SU-DHL-6 (cell line): ENCODE results near the gene RNPC3.

Experiments
- H2AFZ ChIP-seq: fragments of 200-600 bp; sonication (generic); 2 replicates; pipeline ENCODE4 v1.6.1; 2014; ENCODE audit warnings: low read depth, mild to moderate bottlenecking, moderate library complexity, mixed read lengths, antibody characterized with exemption, low read length; ENCODE audit not compliant: severe bottlenecking
- H3F3A ChIP-seq: fragments of 200-600 bp; shearing (Covaris generic); 2 replicates; pipeline ENCODE4 v1.6.0; 2016; ENCODE audit warnings: antibody characterized with exemption, mild to moderate bottlenecking; ENCODE audit not compliant: insufficient read depth
- H3K27ac ChIP-seq: fragments of 200-600 bp; sonication (generic); 2 replicates; pipeline ENCODE4 v1.5.1; 2016; ENCODE audit warnings: low read depth, mild to moderate bottlenecking, low read length, moderate library complexity, mixed read lengths
- H3K27me3 ChIP-seq: fragments of 200-600 bp; sonication (generic), shearing (Covaris generic); 2 replicates; pipeline ENCODE4 v1.6.0; 2014; ENCODE audit warnings: mild to moderate bottlenecking, low read length
- H3K36me3 ChIP-seq: fragments of 200-600 bp; sonication (generic); 2 replicates; pipeline ENCODE4 v1.6.1; 2014; ENCODE audit warnings: mild to moderate bottlenecking, low read length, mixed read lengths
- H3K4me2 ChIP-seq: fragments of 300-600, 200-600 bp; shearing (Covaris generic), sonication (generic); 2 replicates; pipeline ENCODE4 v1.6.0; 2014; ENCODE audit warnings: low read length, low read depth, mild to moderate bottlenecking; ENCODE audit not compliant: poor library complexity, severe bottlenecking
- H3K4me3 ChIP-seq: fragments of 200-600 bp; sonication (generic); 2 replicates; pipeline ENCODE4 v1.5.1; 2014; ENCODE audit warnings: antibody characterized with exemption, low read length, mild to moderate bottlenecking, mixed read lengths; ENCODE audit not compliant: insufficient read depth, poor library complexity, severe bottlenecking
- H3K79me2 ChIP-seq: fragments of 200-600 bp; sonication (generic); 2 replicates; pipeline ENCODE4 v1.6.1; 2014; ENCODE audit warnings: mild to moderate bottlenecking, low read length, moderate library complexity; ENCODE audit not compliant: insufficient read depth
- H3K9ac ChIP-seq: fragments of 200-600 bp; sonication (generic); 2 replicates; pipeline ENCODE4 v1.7.0; 2014; ENCODE audit warnings: mild to moderate bottlenecking, low read length
- H3K9me2 ChIP-seq: fragments of 200-600 bp; sonication (generic); replicated peaks from 2 replicates; pipeline ENCODE4 v1.6.1; 2014; ENCODE audit warnings: low read length; ENCODE audit not compliant: insufficient read depth
- H3K9me3 ChIP-seq: fragments of 200-600 bp; sonication (generic); 2 replicates; pipeline ENCODE4 v1.6.1; 2014; ENCODE audit warnings: low read length, mixed read lengths; ENCODE audit not compliant: insufficient read depth
- H4K20me1 ChIP-seq: fragments of 200-600 bp; sonication (generic); 2 replicates; pipeline ENCODE4 v1.6.1; 2014; ENCODE audit warnings: low read depth, mild to moderate bottlenecking, antibody characterized with exemption, low read length, moderate library complexity, mixed read lengths
- EZH2phosphoT487 ChIP-seq: fragments of 200-600 bp; sonication (generic), shearing (Covaris generic); conservative IDR thresholded peaks from 2 replicates; pipeline ENCODE4 v1.6.1; 2018; ENCODE audit warnings: mild to moderate bottlenecking, antibody characterized with exemption, low read length, moderate library complexity, mixed read lengths
- TF ChIP-seq, protein P1 (sequence below): fragments of 200-600 bp; sonication (generic); IDR thresholded peaks from one replicate; pipeline ENCODE4 v1.5.1; 2017; ENCODE audit warnings: antibody characterized with exemption, mild to moderate bottlenecking, low read length, moderate library complexity; ENCODE audit not compliant: insufficient read depth, poor library complexity, severe bottlenecking

The RNPC3 gene

DNA sequence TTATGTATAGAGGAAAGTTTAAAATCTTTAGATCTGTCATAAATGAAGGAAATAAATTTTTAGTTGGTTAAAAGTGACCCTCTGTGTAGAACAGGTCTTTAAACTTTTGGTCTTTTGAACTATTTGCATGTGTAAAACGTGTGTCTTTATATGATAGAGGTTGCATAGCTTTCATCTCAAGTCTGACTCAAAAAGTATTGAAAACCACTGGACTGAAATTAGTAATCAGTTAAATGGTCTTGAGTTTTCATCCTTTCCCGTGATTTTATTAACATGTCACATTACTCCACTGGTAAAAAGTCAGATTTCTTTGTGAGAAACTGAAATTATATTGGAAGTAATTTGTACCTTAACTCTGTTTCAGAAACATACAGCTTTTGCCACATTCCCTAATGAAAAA is 1.8 kb downstream of the RNPC3 start:
- Histone ChIP-seq H3K4me2 (peak overlapping the region; percentile 100), H3F3A (no peaks in the 10 kb centered on the region), H2AFZ (no peak overlapping the region), H3K79me2 (peaks cover 64% of the 10 kb centered on the region), H3K27ac (no peak overlapping the region), H3K27me3 (no peaks in the 10 kb centered on the region), H3K9ac (peak overlapping the region; percentile 99), H3K9me3 (no peaks in the 10 kb centered on the region), H3K36me3 (peaks cover 25% of the 10 kb centered on the region), H4K20me1 (peaks cover 24% of the 10 kb centered on the region), H3K4me3 (peak overlapping the region; percentile 100), H3K9me2 (no peaks in the 10 kb centered on the region)
- TF ChIP-seq, protein P1, sequence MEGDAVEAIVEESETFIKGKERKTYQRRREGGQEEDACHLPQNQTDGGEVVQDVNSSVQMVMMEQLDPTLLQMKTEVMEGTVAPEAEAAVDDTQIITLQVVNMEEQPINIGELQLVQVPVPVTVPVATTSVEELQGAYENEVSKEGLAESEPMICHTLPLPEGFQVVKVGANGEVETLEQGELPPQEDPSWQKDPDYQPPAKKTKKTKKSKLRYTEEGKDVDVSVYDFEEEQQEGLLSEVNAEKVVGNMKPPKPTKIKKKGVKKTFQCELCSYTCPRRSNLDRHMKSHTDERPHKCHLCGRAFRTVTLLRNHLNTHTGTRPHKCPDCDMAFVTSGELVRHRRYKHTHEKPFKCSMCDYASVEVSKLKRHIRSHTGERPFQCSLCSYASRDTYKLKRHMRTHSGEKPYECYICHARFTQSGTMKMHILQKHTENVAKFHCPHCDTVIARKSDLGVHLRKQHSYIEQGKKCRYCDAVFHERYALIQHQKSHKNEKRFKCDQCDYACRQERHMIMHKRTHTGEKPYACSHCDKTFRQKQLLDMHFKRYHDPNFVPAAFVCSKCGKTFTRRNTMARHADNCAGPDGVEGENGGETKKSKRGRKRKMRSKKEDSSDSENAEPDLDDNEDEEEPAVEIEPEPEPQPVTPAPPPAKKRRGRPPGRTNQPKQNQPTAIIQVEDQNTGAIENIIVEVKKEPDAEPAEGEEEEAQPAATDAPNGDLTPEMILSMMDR: no peak
- no peak for TF ChIP-seq EZH2phosphoT487

GRCh38 chr1:103529746-103530145 is 4.2 kb downstream of the RNPC3 start:
- H4K20me1 ChIP-seq: peaks cover 24% of the 10 kb centered on the region
- no peak overlapping the region for H2AFZ ChIP-seq
- H3K9ac ChIP-seq: no peak overlapping the region
- H3K27ac ChIP-seq: no peak overlapping the region
- peaks cover 84% of the 10 kb centered on the region for H3K79me2 ChIP-seq
- no peaks in the 10 kb centered on the region for H3K9me2 ChIP-seq
- H3K27me3 ChIP-seq: no peaks in the 10 kb centered on the region
- TF ChIP-seq, protein P1: no peak
- no peak for TF ChIP-seq EZH2phosphoT487
- H3K4me2 ChIP-seq: no peak overlapping the region
- no peak overlapping the region for H3K4me3 ChIP-seq
- H3K9me3 ChIP-seq: no peaks in the 10 kb centered on the region
- H3F3A ChIP-seq: no peaks in the 10 kb centered on the region
- H3K36me3 ChIP-seq: peaks cover 41% of the 10 kb centered on the region

GRCh38 chr1:103538226-103538625 is 12.7 kb downstream of the RNPC3 start:
- Histone ChIP-seq H3K9me2 (no peaks in the 10 kb centered on the region), H3K9me3 (no peaks in the 10 kb centered on the region), H4K20me1 (no peaks in the 10 kb centered on the region), H3K4me3 (no peak overlapping the region), H2AFZ (no peak overlapping the region), H3K79me2 (peaks cover 11% of the 10 kb centered on the region; the same call in 1 of the 2 replicates), H3K4me2 (no peak overlapping the region), H3K36me3 (peaks cover 86% of the 10 kb centered on the region), H3K27me3 (no peaks in the 10 kb centered on the region), H3F3A (no peaks in the 10 kb centered on the region), H3K9ac (no peak overlapping the region), H3K27ac (no peak overlapping the region)
- TF ChIP-seq, protein P1: no peak
- no peak for TF ChIP-seq EZH2phosphoT487
